OCI-LY1 (cell line): ENCODE data around the gene LDLRAD3.

Source experiments
- H2AFZ ChIP-seq: fragments of 200-600 bp; sonication (generic), shearing (Covaris generic); 2 replicates; pipeline ENCODE4 v1.6.0; 2014; ENCODE audit warnings: antibody characterized with exemption, mild to moderate bottlenecking, low read length
- H3F3A ChIP-seq: fragments of 200-600 bp; sonication (generic), shearing (Covaris generic); 2 replicates; pipeline ENCODE4 v1.6.0; 2014; ENCODE audit warnings: mild to moderate bottlenecking, antibody characterized with exemption, low read length, moderate library complexity; ENCODE audit not compliant: insufficient read depth
- H3K27ac ChIP-seq: fragments of 200-600 bp; sonication (generic); 2 replicates; pipeline ENCODE4 v1.5.1; 2014; ENCODE audit warnings: low read length, mixed run types, mild to moderate bottlenecking, low read depth; ENCODE audit not compliant: poor library complexity, severe bottlenecking
- H3K27me3 ChIP-seq: fragments of 200-600 bp; sonication (generic); 2 replicates; pipeline ENCODE4 v1.6.0; 2014; ENCODE audit warnings: antibody characterized with exemption, mild to moderate bottlenecking, low read length, moderate library complexity; ENCODE audit not compliant: insufficient read depth
- H3K36me3 ChIP-seq: fragments of 200-600 bp; sonication (generic); 2 replicates; pipeline ENCODE4 v1.6.1; 2014; ENCODE audit warnings: mild to moderate bottlenecking, antibody characterized with exemption, low read length, moderate library complexity, mixed read lengths; ENCODE audit not compliant: insufficient read depth
- H3K4me1 ChIP-seq: fragments of 200-600 bp; sonication (generic); 2 replicates; pipeline ENCODE4 v1.5.1; 2014; ENCODE audit warnings: mild to moderate bottlenecking, low read length, moderate library complexity; ENCODE audit not compliant: insufficient read depth, severe bottlenecking
- H3K4me2 ChIP-seq: fragments of 200-600 bp; sonication (generic), shearing (Covaris generic); 2 replicates; pipeline ENCODE4 v1.6.1; 2014; ENCODE audit warnings: low read length
- H3K4me3 ChIP-seq: fragments of 200-600 bp; sonication (generic); 2 replicates; pipeline ENCODE4 v1.5.1; 2014; ENCODE audit warnings: low read length, low read depth, mild to moderate bottlenecking, mixed read lengths; ENCODE audit not compliant: poor library complexity, severe bottlenecking
- H3K79me2 ChIP-seq: fragments of 200-600 bp; shearing (Covaris generic); 2 replicates; pipeline ENCODE4 v1.6.1; 2016; ENCODE audit warnings: mixed run types, low read length, mixed read lengths; ENCODE audit not compliant: insufficient read depth
- H3K9ac ChIP-seq: fragments of 200-600 bp; sonication (generic), shearing (Covaris generic); 2 replicates; pipeline ENCODE4 v1.6.1; 2014; ENCODE audit warnings: mild to moderate bottlenecking, low read length, mixed read lengths
- H3K9me2 ChIP-seq: fragments of 200-600 bp; sonication (generic), shearing (Covaris generic); 2 replicates; pipeline ENCODE4 v1.6.1; 2014; ENCODE audit warnings: low read depth, mild to moderate bottlenecking, low read length, mixed read lengths
- H3K9me3 ChIP-seq: fragments of 200-600 bp; shearing (Covaris generic); 2 replicates; pipeline ENCODE4 v1.6.1; 2014; ENCODE audit warnings: low read length, mixed read lengths
- H4K20me1 ChIP-seq: fragments of 200-600 bp; sonication (generic), shearing (Covaris generic); 2 replicates; pipeline ENCODE4 v1.6.0; 2016; ENCODE audit warnings: mild to moderate bottlenecking, low read length; ENCODE audit not compliant: insufficient read depth
- EZH2 ChIP-seq: fragments of 200-600 bp; sonication (generic), shearing (Covaris generic); IDR thresholded peaks from 2 replicates; pipeline ENCODE4 v1.8.0; 2017; ENCODE audit warnings: borderline replicate concordance, mixed run types, mild to moderate bottlenecking, antibody characterized with exemption, low read length, moderate library complexity, mixed read lengths
- TF ChIP-seq, protein P1 (sequence below): fragments of 200-600 bp; sonication (generic), shearing (Covaris generic); IDR thresholded peaks from 2 replicates; pipeline ENCODE4 v1.5.1; 2017; ENCODE audit warnings: mild to moderate bottlenecking, antibody characterized with exemption, low read length, moderate library complexity, mixed read lengths

The LDLRAD3 gene

DNA sequence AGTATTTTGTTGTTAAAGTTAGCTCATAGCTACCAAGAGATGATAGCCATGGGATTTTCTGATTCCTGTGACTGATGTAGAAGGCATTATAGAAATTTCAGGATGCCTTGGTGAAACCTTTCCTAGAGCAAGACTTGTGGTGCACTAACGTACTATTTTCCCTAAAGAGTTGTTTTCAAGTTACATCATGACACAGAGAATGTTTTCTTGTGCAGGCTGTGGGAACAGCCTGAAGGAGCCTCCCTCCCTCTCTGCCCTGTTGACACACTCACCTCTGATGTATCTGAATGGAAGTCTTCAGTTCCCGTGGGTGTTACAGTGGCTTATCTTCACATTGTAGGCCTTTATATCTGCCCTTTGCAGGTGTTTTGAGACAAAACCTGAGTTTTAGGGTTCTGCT, 121.6 kb downstream of the LDLRAD3 start:
- H3K9me2 ChIP-seq: no peaks in the 10 kb centered on the region
- H3K36me3 ChIP-seq: no peaks in the 10 kb centered on the region
- no peaks in the 10 kb centered on the region for H3K27me3 ChIP-seq
- TF ChIP-seq, protein P1, sequence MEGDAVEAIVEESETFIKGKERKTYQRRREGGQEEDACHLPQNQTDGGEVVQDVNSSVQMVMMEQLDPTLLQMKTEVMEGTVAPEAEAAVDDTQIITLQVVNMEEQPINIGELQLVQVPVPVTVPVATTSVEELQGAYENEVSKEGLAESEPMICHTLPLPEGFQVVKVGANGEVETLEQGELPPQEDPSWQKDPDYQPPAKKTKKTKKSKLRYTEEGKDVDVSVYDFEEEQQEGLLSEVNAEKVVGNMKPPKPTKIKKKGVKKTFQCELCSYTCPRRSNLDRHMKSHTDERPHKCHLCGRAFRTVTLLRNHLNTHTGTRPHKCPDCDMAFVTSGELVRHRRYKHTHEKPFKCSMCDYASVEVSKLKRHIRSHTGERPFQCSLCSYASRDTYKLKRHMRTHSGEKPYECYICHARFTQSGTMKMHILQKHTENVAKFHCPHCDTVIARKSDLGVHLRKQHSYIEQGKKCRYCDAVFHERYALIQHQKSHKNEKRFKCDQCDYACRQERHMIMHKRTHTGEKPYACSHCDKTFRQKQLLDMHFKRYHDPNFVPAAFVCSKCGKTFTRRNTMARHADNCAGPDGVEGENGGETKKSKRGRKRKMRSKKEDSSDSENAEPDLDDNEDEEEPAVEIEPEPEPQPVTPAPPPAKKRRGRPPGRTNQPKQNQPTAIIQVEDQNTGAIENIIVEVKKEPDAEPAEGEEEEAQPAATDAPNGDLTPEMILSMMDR: no peak
- TF ChIP-seq EZH2: no peak
- no peaks in the 10 kb centered on the region for H3F3A ChIP-seq
- no peak overlapping the region for H2AFZ ChIP-seq
- H3K79me2 ChIP-seq: no peaks in the 10 kb centered on the region
- H3K9ac ChIP-seq: no peak overlapping the region
- no peak overlapping the region for H3K4me2 ChIP-seq
- no peaks in the 10 kb centered on the region for H3K4me1 ChIP-seq
- H3K4me3 ChIP-seq: no peak overlapping the region
- 0 out of 2 replicates have a peak, but pooled peaks cover 4% of the 10 kb centered on the region for H3K9me3 ChIP-seq
- H4K20me1 ChIP-seq: no peaks in the 10 kb centered on the region
- no peak overlapping the region for H3K27ac ChIP-seq

DNA sequence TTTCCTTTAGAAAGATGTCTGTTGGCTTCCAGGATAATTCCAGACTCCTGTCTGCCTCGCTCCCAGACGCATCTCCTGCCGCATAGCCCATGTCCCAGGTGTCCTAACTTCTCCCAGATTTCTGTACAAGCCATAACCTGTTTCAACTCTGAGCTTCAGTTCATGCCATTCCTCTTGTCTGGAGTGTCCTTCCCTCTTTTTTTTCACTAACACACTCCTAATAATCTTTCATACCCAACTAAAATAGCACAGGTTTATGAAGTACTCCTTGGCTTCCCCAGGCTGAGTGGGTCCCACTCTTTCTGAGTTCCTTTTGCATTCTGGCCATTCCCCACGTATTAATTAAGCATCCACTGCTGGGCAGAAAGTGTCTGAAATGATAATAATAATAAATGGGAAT, 123.0 kb downstream of the LDLRAD3 start:
- H3K4me3 ChIP-seq: no peak overlapping the region

DNA sequence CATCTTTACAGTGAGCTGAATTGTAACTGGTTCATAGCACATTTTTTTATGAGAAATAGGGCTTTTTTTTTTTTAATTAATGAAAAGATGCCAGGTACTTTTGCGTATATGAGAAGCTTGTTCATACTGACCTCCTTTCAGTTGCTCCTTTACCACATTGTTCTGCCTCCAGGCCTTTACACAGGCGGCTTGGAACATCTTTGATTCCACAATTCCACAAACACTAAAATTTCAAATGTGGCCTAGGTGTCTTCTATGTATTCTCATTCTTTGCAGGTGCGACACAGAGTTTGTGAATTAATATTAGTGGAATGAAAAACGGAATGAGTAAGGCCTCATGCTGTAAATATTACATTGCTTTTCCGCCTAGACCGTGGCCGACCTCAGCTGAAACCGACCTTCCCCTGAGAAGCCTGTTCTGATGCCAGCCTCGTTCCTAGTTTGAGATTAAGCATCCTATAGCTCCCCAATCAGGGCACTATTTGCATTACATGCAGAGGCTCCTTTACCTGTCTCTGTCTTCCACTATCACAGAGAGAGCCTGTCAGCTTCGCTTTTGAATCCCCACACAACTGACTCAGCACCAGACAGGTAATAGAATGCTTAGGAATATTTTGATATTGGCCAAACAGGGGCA, 125.8 kb downstream of the LDLRAD3 start:
- Histone ChIP-seq H3K27ac (no peak overlapping the region), H3K9me3 (0 out of 2 replicates have a peak, but pooled peaks cover 4% of the 10 kb centered on the region), H3K4me2 (no peak overlapping the region), H2AFZ (no peak overlapping the region), H3K27me3 (no peaks in the 10 kb centered on the region), H3K4me3 (no peak overlapping the region), H3K9me2 (no peaks in the 10 kb centered on the region), H3K36me3 (no peaks in the 10 kb centered on the region), H3K79me2 (no peaks in the 10 kb centered on the region), H3K9ac (no peak overlapping the region), H3K4me1 (no peaks in the 10 kb centered on the region), H4K20me1 (no peaks in the 10 kb centered on the region), H3F3A (no peaks in the 10 kb centered on the region)
- TF ChIP-seq EZH2: no peak
- TF ChIP-seq, protein P1: no peak

More for the DNA sequence above, 123.0 kb downstream of the LDLRAD3 start:
- Histone ChIP-seq H3K9ac (no peak overlapping the region), H3K36me3 (no peaks in the 10 kb centered on the region), H3K4me1 (no peaks in the 10 kb centered on the region), H4K20me1 (no peaks in the 10 kb centered on the region), H3K4me2 (no peak overlapping the region), H3F3A (no peaks in the 10 kb centered on the region), H3K9me3 (0 out of 2 replicates have a peak, but pooled peaks cover 4% of the 10 kb centered on the region), H3K27ac (no peak overlapping the region), H3K79me2 (no peaks in the 10 kb centered on the region), H3K9me2 (no peaks in the 10 kb centered on the region), H3K27me3 (no peaks in the 10 kb centered on the region), H2AFZ (no peak overlapping the region)
- no peak for TF ChIP-seq EZH2
- TF ChIP-seq, protein P1: no peak
